GM12873 (cell line): ENCODE measurements around the gene ATP1B1.

Experiments used
- CTCF ChIP-seq: IDR thresholded peaks from 2 replicates; pipeline ENCODE4 v1.5.1; 2012; ENCODE audit warnings: low read depth, mild to moderate bottlenecking, moderate library complexity, low read length, control low read depth; ENCODE audit not compliant: insufficient read depth; ENCODE audit errors: missing control alignments

Gene ATP1B1

DNA sequence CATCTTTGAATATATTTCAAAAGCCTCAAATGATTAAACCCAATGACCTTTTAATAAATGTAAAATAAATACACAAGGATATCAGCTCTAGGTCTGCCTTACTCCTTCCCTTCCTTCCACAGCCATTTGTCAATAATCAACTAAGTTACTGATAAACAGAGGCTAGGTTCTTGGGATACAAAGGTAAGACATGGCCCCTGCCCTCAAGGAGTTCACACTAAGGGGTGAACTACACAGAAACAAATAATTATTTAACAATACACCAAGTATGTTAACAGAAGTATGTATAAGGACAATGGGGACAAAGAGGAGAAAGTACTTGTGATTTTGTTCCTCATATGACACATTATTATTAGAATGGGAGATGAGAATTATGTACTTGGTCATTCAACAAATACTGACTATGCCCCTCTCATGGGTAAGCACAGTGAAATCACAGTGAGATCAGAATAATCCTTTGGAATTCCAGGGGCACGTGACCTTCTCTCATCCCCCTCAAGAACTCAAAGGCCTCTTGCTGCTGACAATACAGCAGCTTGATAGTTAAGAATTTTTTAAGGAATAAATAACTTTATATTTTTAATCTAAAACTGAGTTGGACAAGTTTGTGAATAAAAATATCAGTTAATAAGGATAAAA is 40.2 kb downstream of the ATP1B1 start:
- no peak for TF ChIP-seq CTCF

- no peak for TF ChIP-seq CTCF
Measured at GRCh38 chr1:169148472-169149252, 42.2 kb downstream of the ATP1B1 start.

GRCh38 chr1:169149555-169150286 is 43.2 kb downstream of the ATP1B1 start:
- no peak for TF ChIP-seq CTCF

DNA sequence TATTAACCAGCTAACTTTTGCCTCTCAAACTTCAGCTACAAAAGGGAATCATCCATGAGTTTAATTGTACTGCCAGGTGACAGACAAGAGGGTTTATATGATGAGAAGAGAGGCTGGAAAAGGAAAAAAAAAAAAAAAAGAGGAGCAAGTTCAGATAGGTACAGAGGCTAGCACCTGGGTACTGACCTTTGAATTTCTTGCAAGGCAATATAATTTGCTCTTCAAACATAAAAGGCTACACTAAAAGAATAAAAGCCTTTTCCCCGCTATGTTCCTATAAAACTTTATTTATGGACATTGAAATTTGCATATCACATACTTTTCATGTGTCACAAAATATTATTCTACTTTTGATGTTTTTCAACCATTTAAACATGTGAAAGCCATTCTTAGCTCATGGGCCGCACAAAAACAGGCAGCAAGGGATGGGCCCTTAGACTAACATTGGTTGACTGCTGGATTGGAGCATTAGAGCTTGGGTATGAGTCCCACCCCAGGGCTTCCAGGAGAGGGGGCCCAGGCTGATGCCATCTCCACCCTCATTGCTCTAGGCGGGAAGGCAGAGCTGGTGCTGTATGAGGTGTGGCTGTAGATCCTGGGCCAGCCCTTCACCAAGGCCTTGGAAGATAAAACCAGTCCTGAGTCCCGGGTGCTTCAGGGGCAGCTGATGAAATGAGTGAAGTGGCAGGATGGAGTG is 44.3 kb downstream of the ATP1B1 start:
- no peak for TF ChIP-seq CTCF

DNA sequence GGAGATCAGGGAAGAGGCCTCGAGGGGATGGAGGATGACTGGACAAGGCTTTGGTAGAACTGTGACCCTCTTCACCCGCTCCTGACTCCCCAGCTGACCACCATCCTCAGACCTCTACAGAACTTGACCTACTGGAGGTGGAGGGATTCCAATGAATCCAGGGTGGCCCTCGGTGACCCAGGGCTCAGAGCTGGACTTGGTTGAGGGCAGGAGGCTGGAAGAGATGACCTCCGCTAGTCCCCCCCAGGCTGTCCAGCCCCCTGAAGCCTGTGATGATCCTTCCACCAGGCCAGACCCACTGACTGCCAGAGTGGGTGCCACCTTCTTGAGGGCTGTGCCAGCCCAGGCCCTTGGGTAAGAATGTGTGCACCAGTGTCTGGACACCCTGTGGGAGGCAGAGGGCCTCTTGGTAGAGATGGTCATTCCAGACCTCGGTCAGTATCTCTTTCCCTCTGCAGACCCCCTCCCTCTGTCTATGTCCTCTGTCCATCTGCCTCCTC is 44.9 kb downstream of the ATP1B1 start:
- no peak for TF ChIP-seq CTCF

DNA sequence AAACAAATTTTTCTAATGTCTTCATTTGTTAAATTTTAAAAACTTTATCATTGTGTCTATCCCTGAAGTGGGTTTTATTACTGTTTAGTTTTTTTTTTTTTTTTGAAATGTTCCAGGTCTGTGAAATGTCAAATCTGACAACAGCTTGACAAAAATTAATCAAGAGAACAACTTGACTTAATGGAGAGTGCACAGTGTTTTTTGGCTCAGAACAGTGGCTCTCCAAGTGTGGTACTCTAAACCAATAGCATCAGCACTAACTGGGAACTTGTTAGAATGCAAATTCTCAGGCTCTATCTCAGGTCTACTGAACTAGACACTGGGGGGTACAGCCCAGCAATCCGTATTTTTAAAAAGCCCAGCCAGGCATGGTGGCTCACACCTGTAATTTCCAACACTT is 49.2 kb downstream of the ATP1B1 start:
- no peak for TF ChIP-seq CTCF

- no peak for TF ChIP-seq CTCF
Measured at GRCh38 chr1:169156580-169156979, 50.1 kb downstream of the ATP1B1 start.
